HG03558 (cell line): ENCODE data around the gene SLC2A1.

Source experiments
- ATAC-seq: cut with Tn5 transposase; IDR thresholded peaks from one replicate; pipeline ENCODE4 v1.9.1; 2021; ENCODE audit warnings: moderate number of reproducible peaks; ENCODE audit not compliant: unreplicated experiment; ENCODE audit errors: extremely low read depth

Gene SLC2A1

DNA sequence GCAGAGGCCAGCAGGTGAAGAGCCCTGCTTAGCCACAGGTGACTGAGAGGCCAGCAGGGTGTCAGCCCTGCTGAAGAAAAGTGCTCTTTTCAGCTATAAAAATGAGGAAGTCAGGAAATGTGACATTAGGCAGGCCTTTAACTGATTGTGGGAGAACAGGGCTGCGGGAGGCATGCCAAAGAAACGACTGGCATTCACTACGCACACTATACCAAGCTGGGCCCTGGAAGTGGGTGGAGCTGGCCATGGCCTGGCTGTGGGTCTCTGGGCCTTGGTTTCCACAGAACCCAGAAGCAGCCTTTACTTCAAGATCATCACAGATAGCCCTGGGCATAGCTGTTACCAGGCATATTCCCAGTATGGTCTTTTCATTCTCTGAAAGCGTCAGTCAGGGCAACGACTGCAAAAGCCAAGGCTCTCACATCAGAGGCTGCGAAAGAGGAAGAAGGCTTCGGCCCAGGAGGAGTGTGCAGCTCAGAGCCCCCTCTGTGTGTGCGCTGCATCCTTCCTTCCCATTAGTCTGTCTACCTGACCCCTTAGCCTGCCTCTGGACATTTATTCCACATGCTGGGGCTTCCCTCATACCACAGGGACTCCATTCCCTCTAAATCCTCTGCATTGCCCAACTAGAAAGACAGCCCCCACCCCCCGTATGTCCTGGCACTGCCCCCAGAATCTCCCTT, 14.3 kb downstream of the SLC2A1 start:
- no peak for ATAC-seq

DNA sequence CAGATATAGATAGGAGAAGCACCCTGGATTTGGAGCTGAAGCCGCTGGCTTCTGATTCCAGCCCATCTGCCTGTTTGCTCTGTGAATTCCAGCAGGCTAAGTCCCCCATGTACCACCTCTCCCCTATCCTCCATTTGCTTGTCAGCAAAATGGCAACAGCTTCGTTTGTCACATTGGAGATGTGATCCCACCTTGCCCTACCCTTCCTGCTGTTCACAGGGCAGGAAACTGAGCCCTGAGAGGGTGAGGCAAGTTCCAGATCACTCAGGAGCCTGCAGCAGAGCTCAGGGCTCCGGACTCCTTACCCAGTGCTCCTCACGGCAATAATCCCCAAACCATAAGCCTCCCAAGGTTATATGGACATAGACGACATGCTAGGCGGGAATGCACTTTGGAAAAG, 14.9 kb downstream of the SLC2A1 start:
- no peak for ATAC-seq

DNA sequence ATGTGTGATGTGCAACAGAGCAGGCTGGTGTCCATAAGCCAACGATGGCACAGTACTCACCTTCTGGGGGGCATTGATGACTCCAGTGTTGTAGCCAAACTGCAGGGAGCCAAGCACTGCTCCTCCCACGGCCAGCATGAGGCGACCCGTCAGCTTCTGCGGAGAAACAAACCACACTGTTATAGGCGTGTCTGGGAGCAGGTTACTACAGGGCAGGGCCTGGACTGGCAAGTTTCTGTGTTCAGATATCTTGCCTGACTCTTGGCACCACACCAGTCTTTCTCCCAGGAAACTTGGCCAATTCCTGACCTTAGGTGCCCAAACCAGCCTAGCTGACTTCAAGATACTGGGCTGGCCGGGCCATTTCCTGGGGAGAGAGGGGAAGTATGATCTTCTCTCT, 15.5 kb downstream of the SLC2A1 start:
- ATAC-seq, result no peak

DNA sequence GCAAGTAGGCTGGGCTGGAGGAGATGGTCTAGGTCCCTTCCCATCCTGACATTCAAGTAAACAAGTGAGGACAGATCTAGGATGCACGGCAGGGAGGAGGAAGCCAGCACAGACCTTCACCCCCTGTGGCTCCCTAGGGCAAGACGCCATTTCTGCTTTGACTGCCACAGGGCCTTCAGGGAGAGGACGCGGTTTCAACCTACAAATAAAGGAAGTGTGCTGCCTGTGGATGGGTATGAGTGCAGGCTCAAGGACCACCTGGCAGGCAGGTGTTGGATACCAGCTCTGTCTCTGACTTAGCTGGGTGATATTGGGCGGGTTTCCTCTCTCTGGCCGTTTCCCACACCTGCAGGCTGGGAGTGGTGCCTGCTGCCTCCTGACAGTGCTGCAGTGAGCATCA, 16.2 kb downstream of the SLC2A1 start:
- ATAC-seq, result no peak

DNA sequence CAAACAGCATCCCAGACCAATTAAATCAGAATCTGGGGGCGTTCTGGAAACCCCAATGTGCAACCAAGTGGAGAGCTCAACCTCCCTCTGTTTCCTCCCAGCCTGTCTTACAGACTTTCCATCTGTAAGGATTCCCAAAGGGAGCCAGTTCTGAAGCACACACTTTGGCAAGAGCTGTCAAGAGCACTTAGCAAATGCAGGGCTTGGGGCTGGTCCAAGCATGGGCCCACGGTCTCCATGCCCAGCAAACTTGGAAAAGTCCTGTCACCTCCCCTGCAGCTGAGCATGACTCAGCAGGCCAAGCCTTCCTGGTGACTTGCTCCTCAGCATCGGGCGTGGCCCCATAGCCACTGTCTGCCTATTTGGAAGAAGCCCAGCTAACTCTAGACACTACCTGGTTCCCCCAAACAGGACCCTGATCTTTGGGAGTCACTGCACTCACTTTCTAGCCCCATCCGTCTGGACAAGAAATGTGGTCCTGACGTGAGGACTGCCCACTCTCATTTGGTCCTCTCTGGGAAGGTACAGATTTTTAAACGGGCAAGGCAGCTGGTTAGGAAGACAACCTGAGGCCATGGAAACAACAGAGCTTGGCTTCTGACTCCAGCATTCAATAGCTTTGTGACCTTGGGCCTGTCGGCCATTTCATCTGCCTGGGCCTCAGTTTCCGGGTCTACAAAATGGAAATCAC, 16.9 kb downstream of the SLC2A1 start:
- no peak for ATAC-seq

DNA sequence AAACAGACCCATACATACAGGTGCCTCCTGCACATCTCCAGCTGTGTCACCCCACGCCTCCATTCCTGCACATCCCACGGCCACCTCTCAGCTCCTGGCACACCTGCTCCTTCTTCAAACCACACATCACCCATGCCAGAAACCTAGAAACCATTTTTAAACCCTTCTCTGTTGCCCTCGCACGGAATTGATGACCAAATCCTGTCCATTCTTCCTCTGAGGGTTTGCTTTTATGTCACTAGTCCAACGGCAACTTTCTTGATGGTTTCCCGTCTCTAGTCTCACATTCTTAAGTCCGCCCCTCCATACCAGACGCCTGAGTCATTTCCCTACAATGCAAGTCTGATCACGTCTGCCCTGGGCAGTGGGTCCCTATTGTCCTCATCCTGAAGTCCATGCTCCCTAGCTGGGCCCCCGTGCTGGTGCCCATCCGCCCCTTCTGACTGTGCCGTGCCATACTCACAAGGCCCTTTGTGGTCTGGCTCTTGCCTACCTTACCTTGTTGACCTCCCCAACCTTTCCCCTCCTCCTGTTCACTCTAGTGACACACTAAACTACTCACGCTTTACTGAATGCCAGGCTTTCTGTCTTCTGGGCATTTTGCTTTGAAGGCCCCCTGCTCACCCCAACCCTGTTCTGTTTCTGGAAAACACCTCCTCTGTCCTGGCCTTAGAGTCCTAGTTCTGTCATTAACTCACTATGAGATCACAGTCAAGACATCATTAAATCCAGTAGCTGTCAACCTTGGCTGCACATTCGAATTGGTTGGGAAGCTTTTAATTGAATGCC, 17.6 kb downstream of the SLC2A1 start:
- ATAC-seq, result no peak

DNA sequence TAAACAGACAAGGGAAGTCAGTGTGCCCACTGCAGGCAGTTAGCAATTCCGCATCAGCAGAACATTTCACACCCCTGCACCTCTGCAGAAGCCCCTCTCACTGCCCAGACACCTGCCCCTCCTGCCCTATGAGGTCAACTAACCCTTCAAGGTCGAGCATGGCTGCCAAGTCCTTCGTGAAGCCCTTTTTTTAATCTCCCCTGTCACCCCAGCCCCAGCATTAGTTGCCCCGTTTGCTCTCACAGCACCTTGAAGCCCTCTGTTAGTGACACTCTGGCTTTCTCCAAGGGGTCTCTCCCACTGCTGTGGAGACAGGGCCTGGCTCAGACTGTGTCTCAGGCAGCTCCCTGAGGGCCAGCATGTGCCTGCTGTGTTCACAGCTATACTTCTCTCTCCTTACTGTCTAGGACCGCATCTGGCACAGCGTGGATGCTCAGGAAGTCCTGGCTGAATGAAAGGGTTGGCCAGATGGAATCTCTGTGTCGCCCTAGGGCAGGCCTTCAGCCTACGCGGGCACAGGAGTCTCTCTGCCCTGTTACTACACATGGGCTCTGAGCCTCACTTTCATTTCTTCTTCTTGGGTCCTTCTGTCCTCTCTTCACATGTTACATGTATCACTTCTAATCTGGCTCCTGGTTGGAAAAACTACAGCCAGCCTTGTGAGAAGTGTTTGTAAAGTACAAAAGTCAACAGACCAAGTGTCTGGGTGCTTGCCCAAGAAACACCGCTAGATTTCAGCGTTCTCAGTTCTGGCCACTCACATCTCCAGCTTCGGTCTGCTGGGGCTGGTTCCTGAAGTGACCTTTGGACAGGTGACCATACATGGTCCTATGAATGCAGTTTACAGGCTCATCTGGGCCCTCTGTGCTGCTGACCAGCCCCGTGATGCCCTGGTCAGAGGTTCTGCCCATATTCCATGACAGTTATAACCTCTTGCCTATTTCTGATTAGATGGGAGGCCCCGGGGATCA, 19.7 kb downstream of the SLC2A1 start:
- ATAC-seq, result no peak

DNA sequence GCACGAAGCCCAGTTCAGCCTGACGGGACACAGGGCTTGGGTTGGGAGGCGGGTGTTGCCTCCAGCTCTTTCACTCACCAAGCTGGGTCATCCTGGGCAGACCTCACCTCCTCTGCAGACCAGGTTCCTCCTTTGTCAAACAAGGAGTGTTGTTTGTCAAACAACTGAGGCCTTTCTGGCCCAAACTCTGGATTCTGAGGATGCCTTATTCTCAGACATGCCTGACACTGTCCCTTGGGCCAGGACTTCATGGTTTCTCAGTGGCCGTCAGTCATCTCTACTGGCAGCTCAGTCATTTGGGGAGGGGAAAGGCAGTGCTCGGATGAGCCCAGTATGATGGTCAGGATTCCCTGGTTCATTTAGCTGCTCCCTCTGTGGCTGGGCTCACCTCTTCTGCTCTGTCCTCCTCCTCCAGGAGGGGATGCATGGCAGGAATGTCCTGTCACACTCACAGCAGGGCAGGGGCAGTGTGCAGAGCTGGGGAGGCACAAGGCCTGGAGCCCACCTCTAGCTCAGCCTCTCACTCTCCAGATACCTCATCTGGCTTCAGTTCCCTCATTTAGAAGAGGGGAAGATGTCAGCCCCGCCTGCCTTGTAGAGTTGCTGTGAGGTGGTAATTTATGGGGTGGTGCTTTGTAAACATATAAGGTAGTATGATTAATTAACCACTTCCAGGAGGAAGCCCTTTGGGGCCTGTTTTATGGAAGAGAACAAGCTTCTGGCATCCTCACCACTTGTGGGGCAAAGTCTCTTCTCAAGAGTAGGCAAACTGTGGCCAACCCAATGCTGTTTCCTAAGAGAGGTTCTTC, 20.6 kb downstream of the SLC2A1 start:
- no peak for ATAC-seq

DNA sequence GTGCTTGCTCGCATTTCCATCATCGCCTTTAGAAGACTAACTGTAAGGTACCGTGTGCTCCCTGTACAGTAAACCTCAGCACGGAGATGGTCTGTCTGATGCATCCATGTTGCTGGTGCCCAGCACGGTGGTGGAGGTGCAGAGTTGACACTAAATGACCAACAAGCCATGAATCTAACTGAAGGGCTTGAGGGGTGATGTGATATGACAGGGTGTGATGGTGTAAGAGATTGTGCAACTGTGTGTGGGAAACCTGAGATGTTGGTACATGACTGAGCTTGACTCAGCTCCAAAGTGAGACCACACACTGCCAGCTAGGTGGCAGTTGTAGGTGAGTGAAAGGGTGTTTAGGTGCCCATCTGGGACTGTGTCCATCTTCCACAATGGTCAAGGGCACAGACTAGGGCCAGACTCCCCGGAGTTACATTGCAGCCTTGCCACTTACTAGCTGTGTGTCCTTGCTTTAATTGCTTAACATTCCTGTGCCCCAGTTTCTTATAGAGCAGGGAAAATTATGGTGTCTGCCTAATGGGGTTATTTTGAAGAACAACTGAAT, 21.4 kb downstream of the SLC2A1 start:
- ATAC-seq, result no peak

DNA sequence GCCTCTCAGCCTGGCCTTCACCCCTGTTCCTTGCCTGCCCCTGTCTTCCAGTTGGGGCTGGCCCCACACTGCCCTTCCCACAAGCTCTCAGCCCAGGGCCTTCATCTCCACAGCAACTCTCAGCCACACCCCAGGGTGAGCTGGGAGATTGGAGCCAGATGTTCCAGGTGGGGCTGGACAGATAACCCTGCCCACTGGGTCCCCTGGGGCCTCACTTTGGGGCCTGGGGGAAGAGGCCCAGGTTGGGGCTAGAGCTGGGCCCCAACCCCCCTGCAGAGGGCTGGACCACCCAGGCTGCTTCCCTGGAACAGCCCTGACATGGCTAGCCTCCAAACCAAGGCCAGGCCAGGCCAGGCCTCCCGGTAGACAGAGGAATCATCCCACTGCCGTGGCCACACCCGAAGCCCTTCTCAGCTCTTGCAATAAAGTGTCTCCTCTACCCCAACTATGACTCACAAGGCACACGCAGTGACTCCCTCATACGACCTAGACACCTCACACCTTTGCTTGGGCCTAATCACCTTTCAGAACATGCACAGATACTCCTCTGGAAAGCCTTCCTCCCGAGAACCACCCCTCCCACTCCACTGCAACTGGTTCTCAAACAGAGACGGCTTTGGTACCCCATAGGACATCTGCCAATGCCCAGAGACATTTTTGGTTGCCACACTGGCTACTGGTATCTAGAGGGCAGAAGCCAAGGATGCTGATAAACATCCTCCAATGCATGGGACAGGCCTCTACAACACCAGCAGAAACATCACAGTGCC, 22.2 kb downstream of the SLC2A1 start:
- ATAC-seq, result no peak

DNA sequence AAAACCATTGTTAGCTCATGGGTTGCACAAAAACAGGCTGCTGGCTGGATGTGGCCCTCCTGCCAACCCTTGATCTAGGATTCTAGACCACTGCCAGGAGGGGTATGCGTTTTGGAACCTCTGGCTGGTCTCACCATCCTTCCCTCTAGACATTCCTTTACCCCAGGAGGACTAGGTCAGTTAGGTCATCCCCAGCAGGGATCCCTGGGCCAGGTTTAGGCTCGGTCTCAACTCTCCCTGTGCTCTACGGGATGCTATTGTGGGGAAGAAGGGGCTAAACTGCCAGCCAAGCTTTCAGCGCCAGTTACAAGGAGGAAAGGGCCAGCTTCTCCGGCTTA, 22.7 kb downstream of the SLC2A1 start:
- ATAC-seq, result no peak

DNA sequence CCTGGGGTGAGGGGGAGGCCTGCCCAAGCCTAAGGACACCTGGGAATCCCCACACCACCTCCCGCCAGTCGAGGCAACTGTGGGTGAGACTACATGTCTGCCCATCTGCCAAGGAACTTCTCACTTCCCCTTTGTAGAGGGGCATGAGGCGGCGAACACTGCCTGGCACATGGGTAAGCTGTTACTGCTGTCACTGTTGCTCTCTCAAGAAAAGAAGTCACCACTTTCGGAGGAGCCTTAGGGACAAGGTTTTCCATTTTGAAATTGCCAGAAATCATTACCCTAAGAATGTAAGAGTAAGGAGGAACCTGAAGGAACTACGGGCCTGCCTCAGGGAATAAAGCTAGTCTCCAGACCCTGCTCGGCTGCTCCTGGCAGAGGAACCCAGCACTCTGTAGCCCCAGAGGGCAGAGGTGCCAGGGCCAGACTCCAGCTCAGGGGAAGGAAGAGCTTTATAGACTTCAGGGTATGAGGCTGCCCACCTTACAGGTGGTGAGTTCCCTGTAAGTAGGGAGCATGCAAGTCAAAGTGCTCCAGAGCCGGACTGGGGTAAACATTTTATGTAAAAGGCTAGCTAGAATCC, 23.3 kb downstream of the SLC2A1 start:
- no peak for ATAC-seq

DNA sequence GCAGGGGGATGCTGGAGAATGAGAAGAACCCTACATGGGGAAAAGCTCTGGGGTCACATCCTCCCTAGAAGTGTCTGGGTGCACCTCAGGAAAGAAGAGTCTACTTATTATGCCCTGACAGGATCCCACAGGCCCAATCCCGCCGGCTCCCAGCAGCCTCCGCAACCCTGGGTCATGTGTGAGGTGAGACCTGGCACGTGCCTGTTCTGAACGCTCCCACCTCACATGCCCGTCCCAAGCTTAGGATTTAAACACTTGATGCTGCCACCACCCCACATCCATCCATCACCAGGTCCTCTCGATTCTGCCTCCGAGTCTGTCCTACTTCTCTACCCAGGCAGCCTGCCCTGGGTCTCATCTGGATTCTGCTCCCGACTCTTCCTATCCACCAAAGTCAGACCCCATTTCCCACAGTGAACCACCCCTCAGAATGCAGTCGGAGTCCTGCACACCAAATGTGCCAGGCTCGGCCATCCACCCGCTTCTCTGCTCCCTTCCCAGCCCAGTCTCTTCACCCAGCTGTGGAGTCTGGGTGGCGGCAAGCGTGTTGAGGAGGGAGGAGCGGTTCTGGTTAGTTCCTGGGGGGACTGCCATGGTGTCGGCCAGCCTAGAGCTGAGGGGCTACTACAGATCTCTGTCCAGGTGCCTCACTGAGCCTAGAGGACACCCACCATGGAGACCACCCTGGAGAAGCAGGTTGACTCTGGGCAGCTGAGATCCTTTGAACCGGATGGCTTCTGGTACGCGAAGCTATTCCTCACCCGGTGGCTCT, 23.9 kb downstream of the SLC2A1 start:
- no peak for ATAC-seq

DNA sequence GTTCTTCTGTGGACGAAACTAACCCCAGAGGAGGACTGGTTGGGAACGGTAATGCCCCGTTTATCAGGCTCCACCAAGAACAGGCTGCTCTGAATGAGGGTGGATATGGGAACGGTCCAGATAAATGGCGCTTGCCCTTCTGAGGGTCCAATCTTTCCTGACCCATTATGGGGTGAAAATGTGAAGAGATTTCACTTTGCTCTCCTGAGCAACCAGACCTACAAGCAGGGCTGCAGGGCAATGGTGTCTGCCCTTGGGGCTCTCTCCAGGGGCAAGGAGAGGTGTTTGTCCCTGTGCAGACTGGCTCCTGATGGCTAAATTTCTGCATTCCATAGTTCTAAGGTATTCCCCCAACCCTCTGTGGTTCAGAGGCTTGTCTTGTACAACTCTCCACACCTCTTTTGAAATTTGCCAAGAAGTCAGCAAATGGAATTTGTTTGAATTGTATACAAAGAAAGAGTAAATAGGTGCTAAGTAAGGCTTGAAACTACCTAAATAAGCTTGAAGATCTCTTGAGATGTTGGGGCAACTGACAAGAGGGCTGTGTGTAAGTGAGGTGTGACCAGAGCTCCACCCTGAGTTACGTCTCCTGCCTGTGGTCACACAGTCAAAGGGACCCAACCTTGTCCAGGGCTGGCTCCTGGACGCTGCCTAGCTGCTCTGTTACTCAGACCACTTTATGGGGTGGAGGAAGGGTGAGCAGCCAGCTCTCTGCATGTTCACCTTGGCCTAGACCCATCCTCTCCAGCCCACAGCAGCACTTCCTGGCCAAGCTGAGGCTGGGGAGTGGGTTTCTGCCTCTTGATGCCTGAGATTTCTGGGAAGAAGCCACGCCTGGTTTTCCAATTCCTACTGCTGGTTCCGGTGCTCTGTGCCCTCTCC, 24.8 kb downstream of the SLC2A1 start:
- ATAC-seq, result no peak

DNA sequence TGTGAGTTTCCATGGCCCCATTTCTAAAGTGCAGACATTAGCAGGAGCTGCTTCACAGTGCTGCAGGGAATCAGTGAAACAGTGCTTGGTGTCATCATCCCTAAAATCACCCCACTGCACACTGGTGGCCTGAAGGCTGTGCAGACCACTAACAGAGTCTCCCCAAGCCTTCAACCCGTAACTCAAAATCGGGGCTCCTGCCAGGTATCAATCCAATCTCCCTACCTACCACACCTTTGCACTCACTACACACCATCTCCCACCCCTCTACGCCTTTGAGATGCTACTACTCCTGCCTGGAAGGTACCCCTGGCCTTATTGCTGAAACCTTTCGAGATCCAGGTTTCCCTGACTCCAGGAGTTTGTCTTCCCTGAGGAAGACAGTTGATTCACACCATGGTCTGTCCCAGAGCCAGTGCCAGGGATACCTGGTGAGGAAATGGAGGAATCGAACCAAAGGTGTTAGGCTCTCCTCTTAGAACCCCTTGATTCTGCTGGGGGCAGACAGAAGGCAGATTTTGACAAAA, 25.5 kb downstream of the SLC2A1 start:
- ATAC-seq, result no peak

DNA sequence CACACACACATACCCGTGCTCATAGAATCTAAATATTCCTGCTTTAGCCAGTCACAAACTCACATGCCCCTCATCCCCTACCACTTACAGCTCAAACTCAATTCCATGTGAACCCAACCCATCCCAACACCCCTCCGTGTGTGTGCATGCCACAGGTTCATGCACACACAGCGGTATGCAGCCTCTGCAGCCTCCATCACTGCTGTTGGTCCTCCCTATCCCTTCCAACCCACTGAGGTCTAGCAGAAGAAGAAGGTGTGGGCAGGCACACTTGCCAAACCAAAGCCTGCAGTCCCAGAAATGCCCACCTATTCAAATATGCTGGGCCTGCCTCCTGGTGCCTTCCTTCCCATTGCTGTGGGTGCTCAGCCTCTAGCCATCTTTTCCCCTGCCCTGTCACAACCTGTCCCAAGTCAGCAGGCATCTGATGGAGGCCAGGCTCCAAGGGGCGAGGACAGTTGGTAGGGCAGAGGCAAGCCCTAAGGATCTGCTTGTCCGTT, 26.2 kb downstream of the SLC2A1 start:
- no peak for ATAC-seq
